IMR-90 (cell line): ENCODE results near the gene KCNIP3. TPM values are rescaled to one million over a fixed set of nuclear protein-coding genes. Genes with fewer than 3 reads are reported as not detected.
"Not testable (repeated sequence)": the region's sequence is repeated elsewhere in the genome, so short reads cannot be mapped to it uniquely, and the experiment has no call there.

ENCODE experiments used
- ATAC-seq: fragments of 200-7000 bp; cut with Tn5 transposase; 2 replicates; pipeline ENCODE4 v1.9.1; 2020; ENCODE audit warnings: low read depth, mild to moderate bottlenecking, moderate library complexity
- BruUV-seq: library from RNA; stranded (reverse); fragments of 400-500 nt; replicated peaks from 2 replicates; lab custom pipeline; 2021; lab: Mats Ljungman, UMichigan
- CTCF ChIA-PET: fragments of 300-600 bp; formaldehyde crosslinking; extraction: SDS; loops from one replicate; lab custom pipeline; 2021; ENCODE audit warnings: antibody characterized with exemption; lab: Yijun Ruan, JAX
- POLR2A ChIA-PET: fragments of 300-600 bp; sonication (Branson Sonifier 250); formaldehyde crosslinking; loops from one replicate; lab custom pipeline; 2022; ENCODE audit warnings: antibody characterized with exemption; ENCODE audit not compliant: unreplicated experiment; lab: Charles Lee
- DNase-seq: peaks from one replicate; pipeline ENCODE4 v3.0.0; 2013
- H2AFZ ChIP-seq: replicated peaks from 2 replicates; pipeline ENCODE3; 2013; ENCODE audit warnings: low read length, mild to moderate bottlenecking; ENCODE audit not compliant: poor library complexity
- H2AK5ac ChIP-seq: 2 replicates; pipeline ENCODE4 v1.6.1; 2013; ENCODE audit warnings: low read depth, low read length, inconsistent platforms
- H2AK9ac ChIP-seq: replicated peaks from 2 replicates; pipeline ENCODE3; 2013; ENCODE audit warnings: mild to moderate bottlenecking, low read depth, low read length, moderate library complexity; ENCODE audit not compliant: poor library complexity
- H2BK120ac ChIP-seq: 2 replicates; pipeline ENCODE4 v1.6.1; 2013; ENCODE audit warnings: low read depth, low read length, inconsistent platforms
- H2BK15ac ChIP-seq: 3 replicates; pipeline ENCODE4 v1.6.1; 2013; ENCODE audit warnings: low read depth, low read length, inconsistent platforms
- H2BK20ac ChIP-seq: 2 replicates; pipeline ENCODE4 v1.6.1; 2013; ENCODE audit warnings: low read depth, mild to moderate bottlenecking, inconsistent platforms, low read length, moderate library complexity
- H2BK5ac ChIP-seq: 2 replicates; pipeline ENCODE4 v1.6.1; 2013; ENCODE audit warnings: mild to moderate bottlenecking, low read depth, low read length, inconsistent platforms; ENCODE audit not compliant: poor library complexity, severe bottlenecking
- H3K14ac ChIP-seq: replicated peaks from 2 replicates; pipeline ENCODE4 v1.6.1; 2013; ENCODE audit warnings: low read depth, low read length, inconsistent platforms
- H3K18ac ChIP-seq: 2 replicates; pipeline ENCODE4 v1.6.1; 2013; ENCODE audit warnings: low read depth, low read length, control low read depth
- H3K23ac ChIP-seq: 2 replicates; pipeline ENCODE4 v1.6.1; 2013; ENCODE audit warnings: low read depth, low read length, inconsistent platforms
- H3K27ac ChIP-seq: 2 replicates; pipeline ENCODE4 v1.5.1; 2013; ENCODE audit warnings: mild to moderate bottlenecking, control low read depth, low read length; ENCODE audit not compliant: insufficient read depth
- H3K27me3 ChIP-seq: 2 replicates; pipeline ENCODE4 v1.6.1; 2013; ENCODE audit warnings: low read length; ENCODE audit not compliant: control insufficient read depth, insufficient read depth
- H3K36me3 ChIP-seq: 2 replicates; pipeline ENCODE4 v1.6.1; 2013; ENCODE audit warnings: low read length, mixed read lengths; ENCODE audit not compliant: control insufficient read depth, insufficient read depth
- H3K4ac ChIP-seq: 2 replicates; pipeline ENCODE4 v1.6.1; 2013; ENCODE audit warnings: low read depth, low read length, inconsistent platforms
- H3K4me1 ChIP-seq: 2 replicates; pipeline ENCODE4 v1.6.1; 2013; ENCODE audit warnings: low read length, mixed read lengths; ENCODE audit not compliant: control insufficient read depth, insufficient read depth
- H3K4me2 ChIP-seq: 2 replicates; pipeline ENCODE4 v1.6.1; 2013; ENCODE audit warnings: low read depth, mild to moderate bottlenecking, control low read depth, low read length, moderate library complexity
- H3K4me3 ChIP-seq: 2 replicates; pipeline ENCODE4 v1.5.1; 2013; ENCODE audit warnings: low read depth, mild to moderate bottlenecking, control low read depth, low read length, moderate library complexity; ENCODE audit not compliant: insufficient read depth
- H3K56ac ChIP-seq: 2 replicates; pipeline ENCODE4 v1.6.1; 2013; ENCODE audit warnings: low read length, inconsistent platforms; ENCODE audit not compliant: insufficient read depth; ENCODE audit errors: extremely low read depth
- H3K79me1 ChIP-seq, 2 experiments: 2 replicates each; pipeline ENCODE4 v1.6.1; 2013; ENCODE audit warnings: low read length in 2 of 2, inconsistent platforms in 1 of 2, low read depth in 1 of 2
- H3K9ac ChIP-seq: 2 replicates; pipeline ENCODE4 v1.6.1; 2013; ENCODE audit warnings: low read depth, low read length, control low read depth
- H3K9me1 ChIP-seq: 2 replicates; pipeline ENCODE4 v1.6.1; 2013; ENCODE audit warnings: low read length, inconsistent platforms; ENCODE audit not compliant: insufficient read depth
- H3K9me3 ChIP-seq: 2 replicates; pipeline ENCODE4 v1.6.1; 2013; ENCODE audit warnings: low read length; ENCODE audit not compliant: control insufficient read depth, insufficient read depth
- H4K20me1 ChIP-seq: 2 replicates; pipeline ENCODE4 v1.6.1; 2013; ENCODE audit warnings: low read length, inconsistent platforms; ENCODE audit not compliant: insufficient read depth
- H4K5ac ChIP-seq: 2 replicates; pipeline ENCODE4 v1.6.1; 2013; ENCODE audit warnings: mild to moderate bottlenecking, low read depth, low read length, control low read depth
- H4K8ac ChIP-seq, 2 experiments: 2 replicates each; pipeline ENCODE4 v1.6.1; 2013; ENCODE audit warnings: low read depth in 2 of 2, low read length in 2 of 2, control low read depth in 1 of 2, inconsistent platforms in 1 of 2
- H4K91ac ChIP-seq: 2 replicates; pipeline ENCODE4 v1.6.1; 2013; ENCODE audit warnings: low read depth, low read length, inconsistent platforms; ENCODE audit not compliant: insufficient read depth
- WGBS, 2 experiments: methylation state at CpG; one replicate each; pipeline versions ENCODE4 v1.1.5 to v1.1.7; 2013; ENCODE audit warnings: missing lambda C conversion rate in 2 of 2; ENCODE audit not compliant: insufficient read length in 1 of 2; ENCODE audit errors: extremely low coverage in 2 of 2; 5-methylcytosine and 5-hydroxymethylcytosine counted together
- dilution Hi-C: fragments of 300-500 bp; cut with HindIII; formaldehyde crosslinking; loops from one replicate; pipeline ENCODE4 v1.14.3; 2018; ENCODE audit warnings: low sequenced_read_pairs; ENCODE audit not compliant: unreplicated experiment
- in situ Hi-C: fragments of 300-500 bp; cut with MboI; formaldehyde crosslinking; loops from 3 replicates; pipeline ENCODE4 v1.14.3; 2019; ENCODE audit warnings: low sequenced_read_pairs, inconsistent platforms, mixed read lengths
- intact Hi-C: fragments of 100-400 bp; cut with micrococcal nuclease; formaldehyde crosslinking; loops from 2 replicates; pipeline ENCODE4 v1.10.0; 2022
- polyA plus RNA-seq, 3 experiments: library from polyadenylated mRNA; depleted of rRNA; stranded (reverse); fragments of >200 nt; gene quantifications; 2 replicates each; pipeline ENCODE4 v1.2.3, GENCODE V29; 2012; ENCODE audit warnings: low replicate concordance in 1 of 3
- total RNA-seq: library from RNA; depleted of rRNA; stranded (reverse); fragments of >200 nt; gene quantifications from 2 replicates; pipeline ENCODE4 v1.2.3, GENCODE V29; 2012

The KCNIP3 gene
- total and polyA plus RNA-seq, 2 of the 4 experiments (the other 2 are of a cell fraction) = 0.72 to 1.4 TPM

DNA sequence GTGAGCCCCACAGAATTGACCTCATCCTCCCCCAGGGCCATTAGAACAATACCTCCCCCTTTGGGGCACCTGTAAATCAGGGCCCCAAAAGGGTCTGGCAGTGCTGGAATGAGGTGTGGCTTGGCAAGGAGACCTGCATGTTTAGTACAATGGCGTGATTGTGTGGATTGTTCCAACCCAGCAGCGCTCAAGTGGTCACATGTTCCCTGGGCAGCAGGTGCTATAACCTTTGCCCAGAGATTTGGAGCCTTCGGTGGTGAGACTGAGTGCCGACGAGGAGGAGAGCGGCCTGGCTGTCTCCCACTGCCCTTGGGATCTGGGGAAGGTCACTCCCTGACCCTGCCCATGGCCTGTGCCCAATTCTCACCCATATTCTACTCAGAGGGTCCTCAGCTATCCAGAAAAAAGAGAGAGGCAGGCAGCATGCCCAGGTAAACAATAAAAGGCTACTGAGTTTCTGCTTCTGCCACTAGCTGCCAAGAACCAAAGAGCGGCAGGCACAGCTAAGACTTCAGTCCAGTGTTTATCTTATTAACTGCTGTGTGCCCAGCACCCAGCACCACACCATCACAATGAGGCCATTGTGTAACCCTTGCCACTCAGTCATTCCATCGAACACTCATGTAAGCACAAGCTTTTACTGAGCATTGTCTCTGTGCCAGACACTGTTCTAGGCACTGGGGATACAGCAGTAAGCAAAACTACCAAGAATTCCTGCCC is 132.8 kb downstream of the KCNIP3 start:
- H4K91ac ChIP-seq, H3K27ac ChIP-seq, dilution Hi-C loops, CTCF ChIA-PET, ATAC-seq, H3K27me3 ChIP-seq, in situ Hi-C loops, H2AFZ ChIP-seq, H3K9ac ChIP-seq, POLR2A ChIA-PET, H2BK5ac ChIP-seq, intact Hi-C loops, H4K8ac ChIP-seq, H3K23ac ChIP-seq, H3K4ac ChIP-seq, BruUV-seq, H3K56ac ChIP-seq, H3K18ac ChIP-seq, H4K20me1 ChIP-seq, H2AK9ac ChIP-seq, H2BK120ac ChIP-seq, H3K36me3 ChIP-seq, H3K9me3 ChIP-seq, H3K4me2 ChIP-seq, H2BK20ac ChIP-seq, H2AK5ac ChIP-seq, H3K4me1 ChIP-seq, H3K79me1 ChIP-seq, H3K9me1 ChIP-seq, DNase-seq, H2BK15ac ChIP-seq, H4K5ac ChIP-seq, H3K4me3 ChIP-seq, H3K14ac ChIP-seq: not testable (repeated sequence)
- no CpG with 5 or more reads among the region's 8 CpGs for WGBS, 2 experiments

DNA sequence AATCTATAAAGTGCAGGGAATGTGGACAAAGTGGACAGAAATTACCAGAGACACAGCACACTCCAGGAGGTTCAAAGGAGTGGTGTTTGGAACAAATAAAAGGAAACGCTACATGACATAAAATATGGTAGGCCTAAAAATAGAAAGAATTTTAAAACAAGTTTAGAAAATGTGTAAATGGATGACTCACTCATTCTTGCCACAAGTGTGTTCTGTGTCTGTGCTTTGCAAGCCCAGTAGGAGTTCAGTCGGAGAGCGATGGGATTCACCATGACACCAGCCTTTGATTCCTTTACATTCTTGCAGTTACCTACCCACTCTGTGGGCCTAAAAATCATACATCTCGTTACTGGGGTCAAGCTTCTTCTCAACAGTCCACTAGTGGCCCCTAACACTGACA is 136.2 kb downstream of the KCNIP3 start:
- H3K4me3 ChIP-seq, H3K9ac ChIP-seq, H2BK15ac ChIP-seq, H3K9me1 ChIP-seq, H2AK5ac ChIP-seq, H3K56ac ChIP-seq, H2AK9ac ChIP-seq, H4K91ac ChIP-seq, in situ Hi-C loops, H4K5ac ChIP-seq, H3K4me1 ChIP-seq, intact Hi-C loops, H3K9me3 ChIP-seq, H3K27ac ChIP-seq, CTCF ChIA-PET, H2AFZ ChIP-seq, POLR2A ChIA-PET, H3K18ac ChIP-seq, H3K36me3 ChIP-seq, H3K4me2 ChIP-seq, H2BK20ac ChIP-seq, BruUV-seq, DNase-seq, H3K79me1 ChIP-seq, H3K23ac ChIP-seq, dilution Hi-C loops, H3K27me3 ChIP-seq, H4K20me1 ChIP-seq, H3K14ac ChIP-seq: not testable (repeated sequence)
- WGBS, 2 experiments = no CpG with 5 or more reads among the region's 4 CpGs
- peak overlapping the region; percentile 54; the same call in 1 of the 2 replicates for H2BK120ac ChIP-seq
- peak; percentile 37 for ATAC-seq
- H3K4ac ChIP-seq = peak overlapping the region; percentile 77
- H2BK5ac ChIP-seq = peak overlapping the region; percentile 62
- H4K8ac ChIP-seq = peak overlapping the region in 1 of 2 experiments; percentile 68; a peak in 1 of 4 replicates
